Measurements from ENCODE around the gene TRIM15. TPM values are rescaled to one million over a fixed set of nuclear protein-coding genes. Genes with fewer than 3 reads are reported as not detected.
"Not testable (repeated sequence)": the region's sequence is repeated elsewhere in the genome, so short reads cannot be mapped to it uniquely, and the experiment has no call there.

Gene TRIM15
- polyA plus RNA-seq, 1 donor (not counting 4 experiments of a cell fraction or from before 2014, with no cell fraction given) = not detected

DNA sequence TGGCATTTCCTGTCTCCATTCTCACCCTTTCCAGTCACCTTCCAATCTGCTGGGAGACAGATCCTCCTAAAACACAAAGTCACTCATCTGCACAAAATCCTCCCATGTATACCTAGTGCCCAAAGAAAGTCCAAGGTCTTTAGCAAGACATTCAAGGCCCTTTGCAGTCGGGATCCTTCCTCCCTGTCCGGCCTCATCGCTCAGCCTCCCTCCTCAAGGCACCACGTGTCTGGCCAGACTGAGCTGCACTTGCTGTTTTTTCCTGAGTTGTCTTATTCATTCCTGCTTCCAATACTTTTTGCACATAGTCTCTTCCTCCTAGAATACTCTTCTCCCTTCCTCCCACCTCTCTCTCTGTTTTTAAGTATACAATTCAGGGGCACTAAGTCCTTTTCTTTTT is 1.4 kb downstream of the TRIM15 start:
- no peak for FAIRE-seq

DNA sequence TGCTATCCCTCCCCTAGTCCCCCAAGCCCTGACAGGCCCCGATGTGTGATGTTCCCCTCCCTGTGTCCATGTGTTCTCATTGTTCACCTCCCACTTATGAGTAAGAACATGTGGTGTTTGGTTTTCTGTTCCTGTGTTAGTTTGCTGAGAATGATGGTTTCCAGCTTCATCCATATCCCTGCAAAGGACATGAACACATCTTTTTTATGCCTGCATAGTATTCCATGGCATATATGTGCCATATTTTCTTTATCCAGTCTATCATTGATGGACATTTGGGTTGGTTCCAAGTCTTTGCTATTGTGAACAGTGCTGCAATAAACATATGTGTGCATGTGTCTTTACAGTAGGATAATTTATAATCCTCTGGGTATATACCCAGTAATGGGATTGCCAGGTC is 1.9 kb downstream of the TRIM15 start:
- H3K27ac ChIP-seq (ENCODE audit: control insufficient read depth, insufficient read depth, low read length); H3K9ac ChIP-seq (ENCODE audit: control insufficient read depth, extremely low read depth, insufficient read depth, low read length); FAIRE-seq; H3K4me2 ChIP-seq (ENCODE audit: control insufficient read depth, extremely low read depth, insufficient read depth, low read depth, low read length); H3K4me1 ChIP-seq (ENCODE audit: control insufficient read depth, extremely low read depth, insufficient read depth, low read length); H4K20me1 ChIP-seq (ENCODE audit: control insufficient read depth, extremely low read depth, insufficient read depth, low read length); H2AFZ ChIP-seq (ENCODE audit: control insufficient read depth, low read length); DNase-seq (ENCODE audit: low read depth, low spot score); H3K36me3 ChIP-seq (ENCODE audit: control insufficient read depth in 2 of 2, extremely low read depth in 1 of 2, insufficient read depth in 2 of 2, low read length in 2 of 2); dilution Hi-C loops (cut with MboI; ENCODE audit: extremely low pct_ligation_motif_present, low sequenced_read_pairs); H3K4me3 ChIP-seq (ENCODE audit: control insufficient read depth in 2 of 3, extremely low read depth in 1 of 3, insufficient read depth in 2 of 3, low read depth in 1 of 3, low read length in 3 of 3); H3K9me1 ChIP-seq (ENCODE audit: control insufficient read depth, extremely low read depth, insufficient read depth, low read length); H3K79me2 ChIP-seq (ENCODE audit: control insufficient read depth, insufficient read depth, low read length); H3K9me3 ChIP-seq (ENCODE audit: control insufficient read depth, low read depth, low read length): not testable (repeated sequence)
- H3K27me3 ChIP-seq (ENCODE audit: control insufficient read depth, extremely low read depth, insufficient read depth, low read length) = peaks cover 35% of the 10 kb centered on the region

More for the DNA sequence above, 1.4 kb downstream of the TRIM15 start:
- H3K9ac ChIP-seq (ENCODE audit: control insufficient read depth, extremely low read depth, insufficient read depth, low read length) = no peak overlapping the region
- no peaks in the 10 kb centered on the region for H3K4me1 ChIP-seq (ENCODE audit: control insufficient read depth, extremely low read depth, insufficient read depth, low read length)
- no peak for DNase-seq (ENCODE audit: low read depth, low spot score)
- no peaks in the 10 kb centered on the region for H3K36me3 ChIP-seq (ENCODE audit: control insufficient read depth in 2 of 2, extremely low read depth in 1 of 2, insufficient read depth in 2 of 2, low read length in 2 of 2)
- H3K4me2 ChIP-seq (ENCODE audit: control insufficient read depth, extremely low read depth, insufficient read depth, low read depth, low read length) = no peak overlapping the region
- H3K27ac ChIP-seq (ENCODE audit: control insufficient read depth, insufficient read depth, low read length) = no peak overlapping the region
- no peak overlapping the region for H3K4me3 ChIP-seq (ENCODE audit: control insufficient read depth in 2 of 3, extremely low read depth in 1 of 3, insufficient read depth in 2 of 3, low read depth in 1 of 3, low read length in 3 of 3)
- H3K9me3 ChIP-seq (ENCODE audit: control insufficient read depth, low read depth, low read length) = no peaks in the 10 kb centered on the region
- no peaks in the 10 kb centered on the region for H3K9me1 ChIP-seq (ENCODE audit: control insufficient read depth, extremely low read depth, insufficient read depth, low read length)
- dilution Hi-C loops (cut with MboI; ENCODE audit: extremely low pct_ligation_motif_present, low sequenced_read_pairs) = no loop called here
- H4K20me1 ChIP-seq (ENCODE audit: control insufficient read depth, extremely low read depth, insufficient read depth, low read length) = no peaks in the 10 kb centered on the region
- H3K27me3 ChIP-seq (ENCODE audit: control insufficient read depth, extremely low read depth, insufficient read depth, low read length) = peaks cover 35% of the 10 kb centered on the region
- TF ChIP-seq, protein P1, sequence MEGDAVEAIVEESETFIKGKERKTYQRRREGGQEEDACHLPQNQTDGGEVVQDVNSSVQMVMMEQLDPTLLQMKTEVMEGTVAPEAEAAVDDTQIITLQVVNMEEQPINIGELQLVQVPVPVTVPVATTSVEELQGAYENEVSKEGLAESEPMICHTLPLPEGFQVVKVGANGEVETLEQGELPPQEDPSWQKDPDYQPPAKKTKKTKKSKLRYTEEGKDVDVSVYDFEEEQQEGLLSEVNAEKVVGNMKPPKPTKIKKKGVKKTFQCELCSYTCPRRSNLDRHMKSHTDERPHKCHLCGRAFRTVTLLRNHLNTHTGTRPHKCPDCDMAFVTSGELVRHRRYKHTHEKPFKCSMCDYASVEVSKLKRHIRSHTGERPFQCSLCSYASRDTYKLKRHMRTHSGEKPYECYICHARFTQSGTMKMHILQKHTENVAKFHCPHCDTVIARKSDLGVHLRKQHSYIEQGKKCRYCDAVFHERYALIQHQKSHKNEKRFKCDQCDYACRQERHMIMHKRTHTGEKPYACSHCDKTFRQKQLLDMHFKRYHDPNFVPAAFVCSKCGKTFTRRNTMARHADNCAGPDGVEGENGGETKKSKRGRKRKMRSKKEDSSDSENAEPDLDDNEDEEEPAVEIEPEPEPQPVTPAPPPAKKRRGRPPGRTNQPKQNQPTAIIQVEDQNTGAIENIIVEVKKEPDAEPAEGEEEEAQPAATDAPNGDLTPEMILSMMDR (optimal IDR thresholded peaks at IDR 0.05 in 1 of 3, IDR thresholded peaks at IDR 0.05 in 1 of 3, conservative IDR thresholded peaks at IDR 0.05 in 1 of 3; ENCODE audit: extremely low read depth in 1 of 3, insufficient read depth in 2 of 3, low read length in 3 of 3) = no peak
- TF ChIP-seq EZH2 (IDR thresholded peaks at IDR 0.05; ENCODE audit: low read length) = no peak
- no peak overlapping the region for H2AFZ ChIP-seq (ENCODE audit: control insufficient read depth, low read length)
- H3K79me2 ChIP-seq (ENCODE audit: control insufficient read depth, insufficient read depth, low read length) = no peaks in the 10 kb centered on the region

DNA sequence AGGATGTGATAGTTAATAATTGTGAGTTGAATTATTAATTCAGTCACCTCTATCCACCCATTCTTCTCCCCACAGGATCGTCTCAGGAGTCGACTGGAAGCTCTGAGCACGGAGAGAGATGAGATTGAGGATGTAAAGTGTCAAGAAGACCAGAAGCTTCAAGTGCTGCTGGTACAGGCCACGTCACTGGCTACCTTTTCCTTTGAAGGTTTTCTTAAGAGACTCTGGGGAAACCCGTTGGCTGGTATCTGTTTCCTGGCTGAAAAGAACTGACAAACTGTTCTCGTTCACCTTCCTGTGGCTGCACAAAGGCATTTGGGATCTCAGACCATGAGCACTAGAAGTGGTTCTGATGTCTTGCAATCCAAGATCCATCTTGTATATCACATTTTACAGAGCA is 3.8 kb downstream of the TRIM15 start:
- no peak for DNase-seq (ENCODE audit: low read depth, low spot score)
- Histone ChIP-seq H3K9me3 (ENCODE audit: control insufficient read depth, low read depth, low read length) (no peaks in the 10 kb centered on the region), H3K9me1 (ENCODE audit: control insufficient read depth, extremely low read depth, insufficient read depth, low read length) (no peaks in the 10 kb centered on the region), H3K4me1 (ENCODE audit: control insufficient read depth, extremely low read depth, insufficient read depth, low read length) (no peaks in the 10 kb centered on the region), H4K20me1 (ENCODE audit: control insufficient read depth, extremely low read depth, insufficient read depth, low read length) (no peaks in the 10 kb centered on the region), H3K4me3 (ENCODE audit: control insufficient read depth in 2 of 3, extremely low read depth in 1 of 3, insufficient read depth in 2 of 3, low read depth in 1 of 3, low read length in 3 of 3) (no peak overlapping the region), H3K79me2 (ENCODE audit: control insufficient read depth, insufficient read depth, low read length) (no peaks in the 10 kb centered on the region), H3K4me2 (ENCODE audit: control insufficient read depth, extremely low read depth, insufficient read depth, low read depth, low read length) (no peak overlapping the region), H3K36me3 (ENCODE audit: control insufficient read depth in 2 of 2, extremely low read depth in 1 of 2, insufficient read depth in 2 of 2, low read length in 2 of 2) (no peaks in the 10 kb centered on the region), H3K9ac (ENCODE audit: control insufficient read depth, extremely low read depth, insufficient read depth, low read length) (no peak overlapping the region), H3K27ac (ENCODE audit: control insufficient read depth, insufficient read depth, low read length) (no peak overlapping the region), H3K27me3 (ENCODE audit: control insufficient read depth, extremely low read depth, insufficient read depth, low read length) (peaks cover 53% of the 10 kb centered on the region), H2AFZ (ENCODE audit: control insufficient read depth, low read length) (no peak overlapping the region)
- no peak for FAIRE-seq
- TF ChIP-seq, protein P1 (optimal IDR thresholded peaks at IDR 0.05 in 1 of 3, IDR thresholded peaks at IDR 0.05 in 1 of 3, conservative IDR thresholded peaks at IDR 0.05 in 1 of 3; ENCODE audit: extremely low read depth in 1 of 3, insufficient read depth in 2 of 3, low read length in 3 of 3) = no peak
- TF ChIP-seq EZH2 (IDR thresholded peaks at IDR 0.05; ENCODE audit: low read length) = no peak
- dilution Hi-C loops (cut with MboI; ENCODE audit: extremely low pct_ligation_motif_present, low sequenced_read_pairs) = no loop called here
